Activated naive CD8-positive, alpha-beta T cell (primary cell): Measurements from ENCODE around the gene FOXE3.

Experiments
- H3K27ac Mint-ChIP-seq: one replicate; pipeline ENCODE4 v1.8.0; 2021; ENCODE audit warnings: mixed read lengths
- H3K27me3 Mint-ChIP-seq: one replicate; pipeline ENCODE4 v1.8.0; 2021; ENCODE audit warnings: mixed read lengths
- H3K36me3 Mint-ChIP-seq: one replicate; pipeline ENCODE4 v1.8.0; 2021; ENCODE audit warnings: mixed read lengths
- H3K4me1 Mint-ChIP-seq: one replicate; pipeline ENCODE4 v1.8.0; 2021; ENCODE audit warnings: low read depth, mixed read lengths
- H3K4me3 Mint-ChIP-seq: one replicate; pipeline ENCODE4 v1.8.0; 2021; ENCODE audit warnings: mild to moderate bottlenecking, mixed read lengths
- H3K9me3 Mint-ChIP-seq: one replicate; pipeline ENCODE4 v1.8.0; 2021; ENCODE audit warnings: low read depth, mixed read lengths

The FOXE3 gene

DNA sequence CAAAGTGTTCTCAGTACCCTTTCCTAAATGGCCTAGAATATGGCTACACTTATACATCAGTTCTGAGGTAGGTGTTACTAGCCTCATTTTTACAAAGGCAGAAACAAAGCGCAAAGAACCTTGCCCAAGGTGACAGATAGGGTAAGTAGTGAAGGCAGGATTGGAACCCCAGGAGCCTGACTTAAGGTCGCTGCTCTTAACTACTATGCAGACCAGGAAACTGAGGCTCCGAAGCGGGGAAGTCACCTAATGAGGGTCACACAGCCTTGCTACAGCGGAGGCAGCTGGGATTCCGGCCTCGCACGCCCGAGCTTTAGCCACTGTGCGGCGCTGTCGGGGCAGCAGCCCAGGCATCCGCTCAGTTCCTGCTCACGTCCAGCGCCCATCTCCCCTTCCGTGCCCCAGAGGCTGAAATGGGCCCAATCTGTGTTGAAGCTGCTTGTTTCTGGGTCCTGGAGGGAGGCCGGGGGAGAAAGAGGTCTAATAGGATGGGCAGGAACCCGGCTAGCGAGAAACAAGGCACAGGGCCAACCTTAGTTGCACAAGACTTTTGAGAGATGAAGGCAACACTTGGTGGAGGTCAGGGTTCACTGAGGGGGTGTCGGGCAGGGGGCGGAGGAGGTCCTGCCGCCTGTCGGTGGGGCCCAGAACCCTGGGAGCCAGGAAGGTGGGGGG, 20.4 kb downstream of the FOXE3 start:
- peak overlapping the region; percentile 72 for H3K27ac Mint-ChIP-seq
- H3K4me3 Mint-ChIP-seq = peak overlapping the region; percentile 91
- no peaks in the 10 kb centered on the region for H3K36me3 Mint-ChIP-seq
- peaks cover 37% of the 10 kb centered on the region for H3K4me1 Mint-ChIP-seq
- no peaks in the 10 kb centered on the region for H3K9me3 Mint-ChIP-seq
- H3K27me3 Mint-ChIP-seq = peaks cover 14% of the 10 kb centered on the region

DNA sequence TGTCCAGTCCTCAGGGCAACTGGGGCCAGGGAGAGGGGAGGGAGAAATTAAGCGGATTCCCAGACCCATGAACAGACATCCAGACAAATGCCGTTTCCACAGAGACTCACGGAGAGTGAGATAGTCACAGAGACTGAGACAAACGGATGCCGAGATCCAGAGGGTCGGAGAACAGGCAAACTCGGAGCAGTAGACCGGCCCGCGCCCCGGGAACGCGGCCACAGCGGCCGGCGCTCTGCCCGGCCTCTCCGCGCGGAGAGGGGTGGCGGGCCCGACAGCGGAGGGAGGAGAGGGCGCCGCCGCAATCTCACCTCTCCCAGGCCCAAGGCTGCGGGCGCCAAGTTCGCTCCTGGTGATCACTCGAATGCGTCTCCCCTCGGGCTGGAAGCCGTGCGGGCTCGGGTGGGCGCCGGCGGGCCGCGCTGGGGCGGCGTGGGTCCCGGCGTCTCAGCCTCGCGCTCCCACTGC, 20.9 kb downstream of the FOXE3 start:
- Mint-ChIP-seq H3K36me3 (no peaks in the 10 kb centered on the region), H3K27me3 (peaks cover 14% of the 10 kb centered on the region), H3K9me3 (no peaks in the 10 kb centered on the region), H3K4me3 (peak overlapping the region; percentile 91), H3K27ac (no peak overlapping the region), H3K4me1 (peaks cover 34% of the 10 kb centered on the region)

DNA sequence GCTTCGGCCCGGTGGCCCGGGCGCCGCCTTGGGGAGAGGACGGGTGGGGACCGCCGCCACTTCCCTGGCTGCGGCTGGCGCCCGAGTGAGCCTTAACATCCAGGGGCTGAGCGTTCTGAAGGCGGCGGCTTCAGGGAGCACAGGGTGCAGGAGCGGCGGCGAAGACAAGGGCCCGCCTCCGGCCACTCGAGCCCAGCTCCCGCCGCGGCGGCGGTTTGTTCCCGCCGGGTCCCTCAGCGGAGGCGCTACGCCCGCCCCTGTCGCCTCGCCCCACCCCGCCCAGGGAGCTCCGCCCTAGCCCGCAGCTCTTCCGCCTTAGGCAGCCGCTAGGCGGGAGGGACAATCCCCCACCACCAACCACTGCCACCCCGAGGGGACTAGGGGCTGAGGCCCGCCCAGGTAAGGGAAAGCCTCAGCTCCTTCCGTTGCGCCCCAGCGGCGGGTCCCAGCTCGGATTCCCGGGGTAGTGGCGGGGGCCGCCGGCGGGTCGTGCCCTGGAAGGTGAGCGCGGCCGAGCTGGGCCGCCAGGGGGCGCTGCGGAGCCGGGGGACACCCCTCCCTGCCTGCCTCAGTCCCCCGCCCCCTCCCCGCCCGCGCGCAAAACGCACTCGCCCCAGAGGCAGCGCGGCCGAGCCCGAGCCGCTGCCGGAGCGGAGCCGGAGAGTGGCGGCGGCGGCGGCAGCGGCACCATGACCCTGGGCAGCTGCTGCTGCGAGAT, 21.5 kb downstream of the FOXE3 start, which contains the start of gene FOXD2:
Gene FOXD2 (plus strand): TSS at position 598 of the 718 bp plus-strand sequence. CDS start 92 bp downstream, at position 690.
- H3K9me3 Mint-ChIP-seq = no peaks in the 10 kb centered on the region
- H3K27ac Mint-ChIP-seq = no peak within 1 kb of the TSS
- H3K36me3 Mint-ChIP-seq = no peaks in the 10 kb centered on the region
- peaks cover 12% of the 10 kb centered on the region for H3K27me3 Mint-ChIP-seq
- peak within 1 kb of the TSS; percentile 91 for H3K4me3 Mint-ChIP-seq
- H3K4me1 Mint-ChIP-seq = peaks cover 28% of the 10 kb centered on the region

DNA sequence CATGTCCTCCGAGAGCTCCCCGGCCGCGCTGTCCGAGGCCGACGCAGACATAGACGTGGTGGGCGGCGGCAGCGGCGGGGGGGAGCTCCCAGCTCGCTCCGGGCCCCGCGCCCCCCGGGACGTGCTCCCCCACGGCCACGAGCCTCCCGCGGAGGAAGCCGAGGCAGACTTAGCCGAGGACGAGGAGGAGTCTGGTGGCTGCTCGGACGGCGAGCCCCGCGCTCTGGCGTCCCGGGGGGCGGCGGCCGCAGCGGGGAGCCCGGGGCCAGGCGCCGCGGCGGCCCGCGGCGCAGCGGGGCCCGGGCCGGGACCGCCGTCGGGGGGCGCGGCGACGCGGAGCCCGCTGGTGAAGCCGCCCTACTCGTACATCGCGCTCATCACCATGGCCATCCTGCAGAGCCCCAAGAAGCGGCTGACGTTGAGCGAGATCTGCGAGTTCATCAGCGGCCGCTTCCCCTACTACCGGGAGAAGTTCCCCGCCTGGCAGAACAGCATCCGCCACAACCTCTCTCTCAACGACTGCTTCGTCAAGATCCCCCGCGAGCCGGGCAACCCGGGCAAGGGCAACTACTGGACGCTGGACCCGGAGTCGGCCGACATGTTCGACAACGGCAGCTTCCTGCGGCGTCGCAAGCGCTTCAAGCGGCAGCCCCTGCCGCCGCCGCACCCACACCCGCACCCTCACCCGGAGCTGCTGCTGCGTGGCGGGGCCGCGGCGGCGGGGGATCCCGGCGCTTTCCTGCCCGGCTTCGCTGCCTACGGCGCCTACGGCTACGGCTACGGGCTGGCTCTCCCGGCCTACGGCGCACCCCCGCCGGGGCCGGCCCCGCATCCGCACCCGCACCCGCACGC, 22.3 kb downstream of the FOXE3 start:
- no peak overlapping the region for H3K27ac Mint-ChIP-seq
- no peaks in the 10 kb centered on the region for H3K9me3 Mint-ChIP-seq
- peaks cover 20% of the 10 kb centered on the region for H3K4me1 Mint-ChIP-seq
- no peaks in the 10 kb centered on the region for H3K36me3 Mint-ChIP-seq
- H3K27me3 Mint-ChIP-seq = peaks cover 6% of the 10 kb centered on the region
- H3K4me3 Mint-ChIP-seq = peak overlapping the region; percentile 78

DNA sequence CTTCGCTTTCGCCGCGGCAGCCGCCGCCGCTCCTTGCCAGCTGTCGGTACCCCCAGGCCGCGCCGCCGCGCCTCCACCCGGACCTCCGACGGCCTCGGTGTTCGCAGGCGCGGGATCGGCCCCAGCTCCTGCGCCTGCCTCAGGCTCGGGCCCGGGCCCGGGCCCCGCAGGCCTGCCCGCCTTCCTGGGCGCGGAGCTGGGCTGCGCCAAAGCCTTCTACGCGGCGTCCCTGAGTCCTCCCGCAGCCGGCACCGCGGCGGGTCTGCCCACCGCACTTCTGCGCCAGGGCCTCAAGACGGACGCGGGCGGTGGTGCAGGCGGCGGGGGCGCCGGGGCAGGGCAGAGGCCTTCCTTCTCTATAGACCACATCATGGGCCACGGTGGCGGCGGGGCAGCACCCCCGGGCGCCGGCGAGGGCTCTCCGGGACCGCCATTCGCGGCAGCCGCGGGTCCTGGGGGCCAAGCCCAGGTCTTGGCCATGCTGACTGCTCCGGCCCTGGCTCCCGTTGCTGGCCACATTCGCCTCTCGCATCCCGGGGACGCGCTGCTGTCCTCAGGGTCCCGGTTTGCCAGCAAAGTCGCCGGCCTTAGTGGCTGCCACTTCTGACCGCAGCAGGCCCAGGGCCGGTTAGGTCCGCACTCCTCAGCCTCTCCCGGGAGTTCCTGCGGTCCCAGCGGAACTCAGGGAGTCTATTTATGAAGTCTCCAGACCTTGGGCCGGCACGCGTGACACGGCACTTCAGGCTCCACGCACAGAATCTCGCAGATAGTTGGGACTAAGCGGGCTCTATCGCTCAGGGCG, 23.1 kb downstream of the FOXE3 start:
- H3K27ac Mint-ChIP-seq = peak overlapping the region; percentile 50
- no peaks in the 10 kb centered on the region for H3K9me3 Mint-ChIP-seq
- H3K4me1 Mint-ChIP-seq = peaks cover 18% of the 10 kb centered on the region
- no peaks in the 10 kb centered on the region for H3K36me3 Mint-ChIP-seq
- H3K4me3 Mint-ChIP-seq = peak overlapping the region; percentile 57
- H3K27me3 Mint-ChIP-seq = peaks cover 6% of the 10 kb centered on the region

DNA sequence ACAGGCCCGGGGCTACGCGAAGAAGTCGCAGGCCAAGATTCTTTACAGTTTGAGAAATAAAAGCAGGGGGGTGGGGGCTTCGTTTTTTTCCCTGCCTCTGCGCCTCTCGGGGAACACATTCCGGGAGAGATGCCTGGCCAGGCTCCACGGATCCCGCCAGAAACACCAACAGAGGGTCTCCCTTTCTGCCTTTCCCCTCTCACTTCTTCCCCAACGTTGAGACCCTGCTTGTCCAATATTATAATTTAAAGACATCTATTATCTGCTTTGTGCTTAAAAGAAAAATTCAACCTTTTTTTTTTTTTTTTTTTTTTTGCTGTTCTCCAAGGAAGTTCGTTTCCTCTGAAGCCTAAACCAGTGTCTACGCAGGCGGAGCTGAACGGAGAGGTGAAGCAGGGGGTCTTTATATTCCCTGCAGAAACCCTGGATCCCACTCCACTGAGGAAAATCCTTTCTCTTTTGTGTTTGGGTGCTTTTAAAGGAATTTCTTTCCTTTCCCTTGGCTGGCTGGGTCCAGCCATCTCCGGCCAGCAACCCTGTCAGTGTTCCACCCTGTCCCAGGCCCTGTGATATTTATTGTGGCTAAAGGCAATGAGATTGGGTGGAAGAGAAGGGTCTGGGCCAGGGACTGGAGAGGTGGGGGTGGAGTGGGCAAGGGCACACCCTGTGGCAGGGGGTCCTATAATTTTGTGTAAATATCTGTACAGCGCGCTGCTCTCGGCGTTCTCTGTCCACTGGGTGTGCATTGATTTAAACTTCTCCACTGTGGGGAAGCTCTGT, 23.9 kb downstream of the FOXE3 start:
- Mint-ChIP-seq H3K36me3 (no peaks in the 10 kb centered on the region), H3K4me1 (peaks cover 22% of the 10 kb centered on the region), H3K27ac (peak overlapping the region; percentile 50), H3K4me3 (peak overlapping the region; percentile 57), H3K9me3 (no peaks in the 10 kb centered on the region), H3K27me3 (peaks cover 8% of the 10 kb centered on the region)

DNA sequence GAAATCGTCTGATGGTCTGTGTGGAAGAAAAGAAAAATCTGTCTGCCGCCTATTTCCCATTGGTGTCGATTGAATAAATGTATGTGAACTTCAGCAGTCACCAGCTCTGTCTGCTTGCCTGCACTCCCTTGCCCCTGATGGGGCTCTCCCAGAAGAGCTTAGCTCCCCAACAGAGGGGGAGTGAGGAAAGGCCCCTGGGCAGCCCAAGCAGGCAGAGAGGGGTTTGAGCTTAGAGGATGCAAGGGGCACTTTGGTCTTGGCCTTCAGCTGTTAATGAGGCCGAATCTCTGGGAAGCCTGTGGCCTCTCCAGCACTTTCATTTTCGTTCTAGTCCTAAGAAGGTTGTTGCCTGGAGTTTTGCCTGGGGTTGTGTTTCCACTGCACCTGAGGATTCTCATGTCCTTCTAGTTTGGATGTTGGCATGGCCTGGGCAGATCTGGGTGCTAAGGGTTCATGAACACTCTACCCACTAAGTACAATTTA, 24.6 kb downstream of the FOXE3 start:
- Mint-ChIP-seq H3K4me3 (no peak overlapping the region), H3K4me1 (peaks cover 24% of the 10 kb centered on the region), H3K27ac (no peak overlapping the region), H3K36me3 (no peaks in the 10 kb centered on the region), H3K9me3 (no peaks in the 10 kb centered on the region), H3K27me3 (peaks cover 12% of the 10 kb centered on the region)

DNA sequence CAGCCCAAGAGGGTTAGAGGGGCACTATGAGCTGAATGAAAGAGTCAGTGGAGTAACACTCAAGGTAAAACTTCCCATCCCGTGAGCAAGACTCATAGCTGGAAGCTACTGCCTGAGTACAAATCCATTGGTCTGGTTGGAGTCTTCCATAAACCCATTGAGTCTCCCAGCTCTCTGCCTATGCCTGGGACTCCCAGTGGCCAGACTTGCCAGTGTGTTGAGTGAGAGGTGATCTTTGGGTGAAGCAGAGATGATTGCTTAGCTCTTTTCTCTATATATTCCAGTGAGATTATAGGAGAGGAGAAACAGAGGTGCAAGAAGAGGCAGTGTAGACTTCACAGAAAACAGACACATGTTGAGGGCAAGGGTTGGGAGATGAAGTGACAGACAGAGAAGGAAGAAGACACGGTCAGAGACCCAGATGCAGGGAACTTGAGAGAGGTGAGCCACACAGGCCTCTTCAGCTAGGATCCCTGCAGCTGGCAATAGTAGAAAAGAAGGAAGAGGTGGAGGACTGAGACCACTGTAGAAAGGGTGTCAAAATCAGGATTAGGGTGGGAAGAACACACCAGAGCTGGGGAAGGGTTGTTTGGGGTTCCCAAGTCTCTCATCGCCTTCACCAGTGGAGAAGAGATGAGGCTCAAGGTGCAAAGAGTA, 25.5 kb downstream of the FOXE3 start:
- peaks cover 19% of the 10 kb centered on the region for H3K27me3 Mint-ChIP-seq
- no peak overlapping the region for H3K4me3 Mint-ChIP-seq
- peaks cover 20% of the 10 kb centered on the region for H3K4me1 Mint-ChIP-seq
- no peak overlapping the region for H3K27ac Mint-ChIP-seq
- H3K9me3 Mint-ChIP-seq = no peaks in the 10 kb centered on the region
- no peaks in the 10 kb centered on the region for H3K36me3 Mint-ChIP-seq

DNA sequence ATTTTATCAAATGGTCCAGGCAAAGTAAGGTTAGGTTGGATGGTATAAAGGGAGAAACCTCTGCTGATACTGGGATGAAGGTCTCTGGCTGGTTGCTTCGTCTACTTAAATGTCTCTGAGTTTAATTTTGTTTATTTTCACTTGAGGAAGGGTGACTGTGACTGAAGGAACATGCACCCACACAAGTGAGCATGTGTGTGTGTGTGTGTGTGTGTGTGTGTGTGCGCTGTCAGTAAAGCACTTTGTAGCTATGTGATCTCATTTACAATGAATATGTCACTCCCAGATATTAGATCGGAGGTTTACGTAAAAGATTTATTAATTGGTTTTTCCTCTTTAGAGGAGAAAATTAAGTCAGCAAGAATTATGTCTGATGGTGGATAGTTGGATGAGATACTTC, 26.1 kb downstream of the FOXE3 start:
- H3K27ac Mint-ChIP-seq = no peak overlapping the region
- H3K9me3 Mint-ChIP-seq = no peaks in the 10 kb centered on the region
- no peak overlapping the region for H3K4me3 Mint-ChIP-seq
- no peaks in the 10 kb centered on the region for H3K36me3 Mint-ChIP-seq
- H3K27me3 Mint-ChIP-seq = peaks cover 25% of the 10 kb centered on the region
- H3K4me1 Mint-ChIP-seq = peaks cover 17% of the 10 kb centered on the region

DNA sequence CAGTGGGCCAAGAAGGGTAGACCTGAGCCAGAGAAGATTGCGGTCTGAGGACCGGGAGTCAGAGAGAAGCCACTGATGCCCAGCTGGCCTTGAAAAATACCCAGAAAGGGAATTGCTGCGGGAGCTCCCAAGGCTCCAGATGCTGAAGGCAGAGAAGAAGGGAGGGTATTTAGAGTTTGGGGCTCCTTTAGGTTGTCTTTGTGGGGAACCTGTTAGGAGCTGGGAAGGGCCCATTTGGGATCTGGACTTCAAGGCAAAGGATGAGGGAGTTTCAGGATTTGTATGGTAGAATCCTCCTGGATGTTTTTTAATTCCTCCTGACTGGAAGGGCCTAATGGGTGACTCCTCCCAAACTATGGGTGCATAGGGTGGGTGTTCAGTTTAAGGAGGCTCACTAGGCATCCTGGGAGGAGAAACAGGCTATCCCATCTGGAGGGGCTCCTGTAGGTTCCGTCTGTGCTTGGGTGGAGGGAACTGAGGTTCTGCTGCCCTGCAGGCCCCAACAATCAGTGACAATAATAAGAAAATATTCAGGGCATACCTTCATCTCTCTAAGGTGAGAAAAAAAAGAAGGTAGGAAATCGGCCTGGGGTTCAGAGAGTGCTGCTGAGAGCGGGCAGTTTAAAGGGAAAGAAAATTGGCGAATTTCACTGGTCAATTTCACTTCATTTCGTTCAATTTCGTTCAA, 26.9 kb downstream of the FOXE3 start:
- Mint-ChIP-seq H3K36me3 (no peaks in the 10 kb centered on the region), H3K27me3 (peaks cover 27% of the 10 kb centered on the region), H3K4me3 (no peak overlapping the region), H3K4me1 (peaks cover 17% of the 10 kb centered on the region), H3K27ac (peak overlapping the region; percentile 25), H3K9me3 (no peaks in the 10 kb centered on the region)

DNA sequence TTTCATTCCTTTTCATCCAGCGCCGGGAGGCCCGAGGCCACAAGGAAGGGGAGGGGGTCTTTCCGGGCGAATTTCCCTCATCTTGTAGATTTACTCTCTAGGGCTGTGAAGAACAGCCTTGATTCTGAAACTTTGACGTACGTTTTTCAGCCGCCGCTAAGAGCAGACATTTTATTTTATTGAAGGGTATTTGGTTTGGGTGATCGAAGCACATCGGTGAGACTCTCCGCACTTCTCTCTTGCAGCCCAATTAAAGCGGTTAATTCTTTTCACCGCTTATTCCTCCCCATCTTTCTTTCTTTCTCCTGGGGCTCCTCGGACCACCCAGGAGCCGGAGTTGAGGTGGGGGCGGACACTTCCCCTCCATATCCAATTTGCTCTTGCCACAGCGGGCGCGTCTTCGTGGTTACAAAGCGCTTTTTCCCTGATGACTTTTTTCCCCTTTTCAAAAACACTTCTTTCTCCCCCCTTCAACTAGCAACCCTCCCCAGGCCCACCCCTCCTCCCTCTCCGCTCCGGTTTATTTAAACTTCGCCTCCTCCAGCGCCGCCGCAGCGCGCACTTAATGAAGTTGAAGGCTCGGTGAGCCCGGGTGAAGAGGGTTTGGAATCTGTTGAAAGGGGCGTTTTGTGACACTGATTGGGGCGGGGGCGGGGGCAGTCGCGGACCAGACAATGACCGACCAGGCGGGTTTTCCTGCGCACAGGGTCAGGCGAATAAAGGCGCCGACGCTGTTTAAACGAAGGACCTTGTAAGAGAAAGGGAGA, 27.6 kb downstream of the FOXE3 start:
- Mint-ChIP-seq H3K9me3 (no peaks in the 10 kb centered on the region), H3K36me3 (no peaks in the 10 kb centered on the region), H3K27me3 (peaks cover 27% of the 10 kb centered on the region), H3K27ac (peak overlapping the region; percentile 25), H3K4me3 (peak overlapping the region; percentile 67), H3K4me1 (peaks cover 15% of the 10 kb centered on the region)

DNA sequence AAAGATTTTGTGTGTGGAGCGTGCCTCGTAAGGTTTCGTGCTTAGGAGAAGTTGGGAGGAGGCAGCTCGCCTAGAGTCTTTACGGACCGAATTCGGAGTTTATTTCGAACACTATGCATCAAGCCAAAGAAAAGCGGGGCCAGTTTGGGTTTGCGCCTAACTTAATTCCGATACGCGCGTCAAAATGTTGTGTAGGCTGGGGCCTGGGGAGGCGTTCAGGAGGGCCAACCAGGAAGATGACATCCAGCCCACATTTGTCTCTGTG, 28.1 kb downstream of the FOXE3 start:
- Mint-ChIP-seq H3K27ac (no peak overlapping the region), H3K36me3 (no peaks in the 10 kb centered on the region), H3K9me3 (no peaks in the 10 kb centered on the region), H3K4me3 (peak overlapping the region; percentile 67), H3K4me1 (peaks cover 15% of the 10 kb centered on the region), H3K27me3 (peaks cover 27% of the 10 kb centered on the region)
